HG02943 (cell line): ENCODE results near the gene UNK.
"Not testable (repeated sequence)": the region's sequence is repeated elsewhere in the genome, so short reads cannot be mapped to it uniquely, and the experiment has no call there.

Experiments
- ATAC-seq: cut with Tn5 transposase; IDR thresholded peaks from one replicate; pipeline ENCODE4 v1.9.1; 2021; ENCODE audit warnings: mild to moderate bottlenecking, low read depth, moderate library complexity; ENCODE audit not compliant: unreplicated experiment

The UNK gene

DNA sequence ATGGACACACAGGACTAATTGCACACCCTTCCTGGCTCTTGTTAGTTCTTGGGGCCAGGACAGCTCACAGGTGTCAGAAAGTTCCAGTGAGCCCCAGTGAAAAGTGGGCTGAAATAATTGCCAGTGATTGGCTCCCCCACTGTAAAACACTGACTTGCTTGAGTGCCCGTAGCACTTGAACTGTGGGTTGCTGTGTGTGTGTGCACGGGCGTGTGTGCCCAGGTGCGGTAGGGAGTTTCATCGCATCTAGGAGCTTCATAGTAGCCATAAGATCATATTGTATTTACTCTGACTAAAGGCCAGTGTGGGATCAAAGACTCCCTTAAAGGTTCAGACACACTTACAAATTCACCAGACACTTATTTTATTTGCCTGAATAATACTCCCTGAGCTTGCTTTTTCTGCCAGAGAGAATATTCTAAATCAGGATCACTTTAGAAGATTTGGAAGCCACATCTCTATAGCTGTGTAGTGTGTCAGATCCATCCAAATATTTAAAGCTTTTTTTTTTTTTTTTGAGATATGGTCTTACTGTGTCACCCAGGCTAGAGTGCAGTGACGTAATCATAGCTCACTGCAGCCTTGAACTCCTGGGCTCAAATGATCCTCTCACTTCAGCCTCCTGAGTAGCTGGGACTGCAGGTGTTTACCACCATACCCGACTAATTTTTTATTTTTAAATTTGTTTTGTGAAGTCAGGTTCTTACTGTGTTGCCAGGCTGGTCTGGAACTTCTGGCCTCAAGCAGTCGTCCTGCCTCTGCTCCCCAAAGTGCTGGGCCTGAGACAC is 11.4 kb downstream of the UNK start:
- no peak for ATAC-seq

DNA sequence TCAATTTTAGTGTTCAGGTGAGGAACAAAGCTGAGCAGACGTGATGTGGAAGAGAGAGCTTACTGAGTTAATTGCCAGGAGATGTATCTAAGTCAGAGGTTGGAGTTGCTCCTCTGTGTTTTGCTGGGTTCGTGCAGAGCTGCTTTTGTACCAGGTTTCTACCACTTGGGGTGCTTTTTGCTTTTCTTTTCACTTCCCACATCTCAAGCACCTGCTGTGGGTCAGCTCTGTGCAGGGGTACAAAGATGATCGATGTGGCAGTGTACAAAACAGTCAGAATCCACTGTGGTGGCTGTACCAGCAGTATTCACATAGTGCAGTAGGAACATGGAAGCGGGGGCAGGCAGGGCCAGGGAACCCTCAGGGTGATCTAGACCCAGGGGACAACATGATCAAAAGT is 14.8 kb downstream of the UNK start:
- no peak for ATAC-seq

DNA sequence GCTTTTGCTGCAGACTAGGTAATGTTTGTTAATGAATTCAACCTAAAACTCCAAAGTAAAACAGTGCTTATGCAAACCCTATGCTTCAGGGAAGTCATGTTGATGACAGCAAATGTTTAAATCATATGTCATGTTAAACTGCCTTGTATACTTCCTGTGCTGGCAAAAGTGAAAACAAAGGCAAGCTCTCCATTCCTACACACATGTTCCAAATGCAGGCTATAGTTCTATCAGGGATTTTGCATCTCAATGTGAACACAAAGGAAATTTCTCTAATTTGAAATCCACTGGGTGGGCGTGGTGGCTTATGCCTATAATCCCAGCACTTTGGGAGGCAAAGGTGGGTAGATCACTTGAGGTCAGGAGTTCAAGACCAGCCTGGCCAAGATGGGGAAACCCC is 19.3 kb downstream of the UNK start:
- no peak for ATAC-seq

DNA sequence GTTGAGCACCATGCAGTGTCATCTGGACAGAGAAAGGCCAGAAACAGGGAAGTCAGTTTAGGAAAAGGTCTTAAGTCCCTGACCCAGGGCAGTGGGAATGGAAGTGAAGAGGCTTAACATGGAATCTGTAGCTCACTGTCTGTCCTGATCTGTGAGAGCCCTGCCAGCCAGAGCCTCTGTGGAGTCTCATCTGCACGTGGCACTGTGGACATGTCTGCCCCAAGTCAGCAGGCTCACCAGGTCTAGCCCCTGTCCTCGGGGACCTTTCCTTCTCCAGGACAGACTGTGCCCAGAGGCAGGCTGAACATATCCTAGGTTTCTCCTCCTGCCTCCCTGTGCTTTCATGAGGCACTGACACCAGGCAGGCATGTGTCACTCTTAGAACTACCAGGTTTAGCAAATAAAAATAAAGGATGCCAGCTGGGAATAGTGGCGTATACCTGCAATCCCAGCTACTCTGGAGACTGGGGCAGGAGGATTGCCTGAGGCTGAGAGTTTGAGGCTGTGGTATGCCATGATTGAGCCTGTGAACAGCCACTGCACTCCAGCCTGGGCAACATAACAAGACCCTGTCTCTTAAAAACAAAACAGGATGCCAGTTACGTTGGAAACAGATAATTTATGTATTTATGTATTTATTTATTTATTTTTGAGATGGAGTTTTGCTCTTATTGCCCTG is 22.4 kb downstream of the UNK start:
- ATAC-seq: no peak

DNA sequence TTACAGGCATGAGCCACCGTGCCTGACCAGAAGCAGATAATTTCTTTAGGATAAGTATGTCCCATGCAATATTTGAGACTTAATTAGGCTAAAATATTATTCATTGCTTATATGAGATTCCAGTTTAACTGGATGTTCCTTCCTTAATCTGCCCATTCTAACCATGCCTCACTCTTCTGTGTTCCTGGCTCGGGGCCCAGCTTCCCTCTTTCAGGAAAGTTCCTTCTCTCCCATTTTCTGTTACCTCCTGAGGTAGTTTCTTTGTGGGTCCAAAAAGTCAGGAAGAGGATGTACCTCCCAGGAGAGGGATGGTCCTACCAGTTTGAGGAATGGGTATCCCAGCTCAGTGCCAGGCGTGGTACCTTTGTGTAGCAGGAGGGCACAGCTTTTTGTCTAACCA is 23.3 kb downstream of the UNK start:
- ATAC-seq: no peak

DNA sequence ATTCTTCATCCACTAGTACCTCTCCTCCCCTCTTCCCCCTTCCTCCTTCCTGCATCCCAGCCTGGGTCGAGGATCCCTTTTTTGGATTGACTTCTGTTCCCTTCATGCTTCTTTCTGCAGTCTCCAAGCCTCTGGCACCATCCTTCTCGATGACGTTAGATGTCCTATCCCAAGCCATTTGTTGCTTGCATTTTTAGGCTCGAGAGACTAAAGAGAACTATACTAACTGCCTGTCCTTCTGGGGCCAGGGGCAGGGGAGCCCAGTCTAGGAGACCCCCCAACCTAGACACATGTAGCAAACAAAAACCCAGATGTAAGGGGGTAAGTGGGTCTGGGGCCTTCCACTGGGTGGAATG is 23.9 kb downstream of the UNK start:
- ATAC-seq: no peak

DNA sequence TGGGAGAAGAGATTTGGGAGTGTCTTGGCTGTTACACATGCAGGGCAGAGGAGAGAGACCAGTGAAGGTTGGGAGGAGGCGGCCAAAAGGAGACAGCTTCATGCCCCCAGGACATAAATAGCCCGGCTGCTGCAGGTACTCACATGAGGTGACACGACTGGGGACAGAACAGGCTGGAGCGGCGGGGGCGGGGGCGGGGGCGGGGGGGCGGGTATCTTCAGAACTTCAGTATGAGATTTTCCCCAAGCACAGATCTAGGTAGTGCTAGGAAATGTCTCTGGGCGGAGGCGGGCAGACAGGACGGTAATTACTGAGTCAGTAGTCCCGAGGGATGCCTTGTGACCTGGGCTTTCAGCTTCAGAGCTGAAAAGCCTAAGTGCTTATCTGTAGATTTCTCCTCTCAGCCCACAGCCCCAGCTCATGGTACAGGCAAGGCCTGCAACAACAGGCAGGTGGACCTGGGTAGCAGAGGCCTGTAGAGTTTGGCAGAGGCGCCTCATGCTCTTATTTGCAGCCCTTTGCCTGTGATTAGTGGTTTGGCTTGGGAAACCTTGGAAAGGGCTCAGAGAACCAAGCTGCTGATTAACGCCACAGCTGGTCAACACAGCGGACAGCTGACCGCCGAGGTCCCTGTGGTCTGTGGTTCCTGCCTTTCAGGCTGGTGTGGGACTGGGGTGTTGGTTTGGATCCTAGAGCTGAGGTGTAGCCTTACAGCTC is 24.5 kb downstream of the UNK start:
- ATAC-seq: no peak

DNA sequence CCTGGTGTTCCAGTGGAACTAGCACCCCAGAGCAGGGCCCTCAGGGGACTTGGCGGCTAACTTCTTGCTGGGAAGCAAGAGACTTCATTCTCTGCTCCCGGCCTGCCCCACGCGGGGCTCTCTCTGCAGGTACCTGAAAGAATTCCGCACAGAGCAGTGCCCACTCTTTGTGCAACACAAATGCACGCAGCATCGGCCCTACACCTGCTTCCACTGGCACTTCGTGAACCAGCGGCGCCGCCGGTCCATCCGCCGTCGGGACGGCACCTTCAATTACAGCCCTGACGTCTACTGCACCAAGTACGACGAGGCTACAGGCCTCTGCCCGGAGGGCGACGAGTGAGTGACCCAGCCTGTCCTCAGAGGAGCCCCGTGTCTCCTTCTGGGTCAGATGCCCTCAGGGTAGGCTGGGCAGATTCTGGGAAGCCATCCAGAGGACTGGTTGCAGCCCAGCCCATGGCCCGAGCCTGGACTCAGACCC is 25.1 kb downstream of the UNK start:
- no peak for ATAC-seq

DNA sequence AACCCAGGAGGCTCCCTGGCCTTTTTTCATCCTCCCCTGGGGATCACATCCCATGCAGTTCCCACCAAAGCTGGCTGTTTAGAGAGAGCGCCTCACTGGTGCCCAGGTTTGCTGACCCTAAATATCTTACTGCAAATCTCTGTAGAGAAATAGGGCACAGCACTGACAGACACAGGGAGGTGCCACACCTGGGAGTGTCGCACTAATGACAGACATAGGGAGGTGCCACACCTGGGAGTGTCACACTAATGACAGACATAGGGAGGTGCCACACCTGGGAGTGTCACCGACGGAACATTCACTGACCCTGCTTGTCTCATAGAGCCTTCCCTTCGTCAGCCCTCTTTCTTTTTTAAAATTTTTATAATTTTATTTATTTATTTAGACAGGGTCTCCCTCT is 25.6 kb downstream of the UNK start:
- no peak for ATAC-seq

DNA sequence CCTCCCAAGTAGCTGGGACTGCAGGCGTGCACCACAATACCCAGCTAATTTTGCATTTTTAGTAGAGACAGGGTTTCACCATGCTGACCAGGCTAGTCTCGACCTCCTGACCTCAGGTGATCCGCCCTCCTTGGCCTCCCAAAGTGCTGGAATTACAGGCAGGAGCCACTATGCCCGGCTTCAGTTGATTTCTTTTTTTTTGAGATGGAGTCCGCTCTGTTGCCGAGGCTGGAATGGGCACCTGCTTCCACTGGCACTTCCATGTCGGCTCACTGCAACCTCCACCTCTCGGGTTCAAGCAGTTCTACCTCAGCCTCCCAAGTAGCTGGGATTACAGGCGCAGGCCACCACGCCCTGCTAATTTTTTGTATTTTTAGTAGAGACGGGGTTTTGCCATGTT is 26.1 kb downstream of the UNK start:
- ATAC-seq: not testable (repeated sequence)

DNA sequence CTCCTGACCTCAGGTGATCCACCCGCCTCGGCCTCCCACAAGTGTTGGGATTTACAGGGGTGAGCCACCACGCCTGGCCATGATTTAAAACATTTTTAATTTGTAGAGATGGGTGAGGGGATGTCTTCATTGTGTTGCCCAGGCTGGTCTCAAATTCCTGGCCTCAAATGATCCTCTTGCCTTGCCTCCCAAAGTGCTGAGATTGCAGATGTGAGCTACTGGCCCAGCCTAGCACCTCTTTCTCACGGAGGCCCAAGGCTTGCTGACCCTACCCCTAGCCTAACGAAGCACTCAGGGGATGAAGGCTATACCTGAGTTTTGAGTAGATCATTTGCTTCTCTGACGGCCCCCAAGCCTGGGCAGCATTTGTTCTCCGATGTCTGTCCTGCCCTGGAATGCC is 26.6 kb downstream of the UNK start:
- ATAC-seq: no peak

DNA sequence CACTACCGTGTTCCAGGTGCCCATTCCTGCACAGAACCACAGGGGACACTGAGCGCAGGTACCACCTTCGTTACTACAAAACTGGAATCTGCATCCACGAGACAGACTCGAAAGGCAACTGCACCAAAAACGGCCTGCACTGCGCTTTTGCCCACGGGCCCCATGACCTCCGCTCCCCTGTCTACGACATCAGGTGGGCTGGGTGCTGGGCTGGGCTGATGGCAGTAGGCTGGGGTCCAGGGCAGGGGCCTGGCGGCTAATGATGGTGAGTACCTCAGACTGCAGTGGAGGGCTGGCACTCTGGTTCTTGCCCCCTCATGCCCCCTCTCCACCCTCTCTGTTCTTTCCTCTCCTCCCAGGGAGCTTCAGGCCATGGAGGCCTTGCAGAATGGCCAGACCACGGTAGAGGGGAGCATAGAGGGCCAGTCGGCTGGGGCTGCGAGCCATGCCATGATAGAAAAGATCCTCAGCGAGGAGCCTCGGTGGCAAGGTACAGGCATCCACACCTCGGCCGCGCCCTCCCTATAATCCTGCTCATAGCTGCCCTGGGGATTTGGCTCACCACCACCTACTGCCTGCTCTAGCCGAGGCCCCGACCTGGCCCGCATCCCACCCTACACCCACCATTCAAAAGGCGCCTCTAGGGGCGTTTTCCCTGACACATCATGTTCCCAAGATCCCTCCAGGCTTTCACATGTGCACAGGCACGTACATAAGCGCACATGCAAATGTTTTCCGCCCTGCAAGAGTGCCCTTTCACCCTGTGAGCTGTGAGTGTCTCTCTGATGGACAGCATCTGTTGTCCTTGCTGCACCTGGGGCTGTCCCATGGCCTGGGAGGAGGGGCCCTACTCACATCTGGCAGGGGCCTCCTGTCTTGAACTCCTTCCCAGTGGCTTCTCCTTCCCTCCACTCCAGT is 27.7 kb downstream of the UNK start:
- no peak for ATAC-seq

DNA sequence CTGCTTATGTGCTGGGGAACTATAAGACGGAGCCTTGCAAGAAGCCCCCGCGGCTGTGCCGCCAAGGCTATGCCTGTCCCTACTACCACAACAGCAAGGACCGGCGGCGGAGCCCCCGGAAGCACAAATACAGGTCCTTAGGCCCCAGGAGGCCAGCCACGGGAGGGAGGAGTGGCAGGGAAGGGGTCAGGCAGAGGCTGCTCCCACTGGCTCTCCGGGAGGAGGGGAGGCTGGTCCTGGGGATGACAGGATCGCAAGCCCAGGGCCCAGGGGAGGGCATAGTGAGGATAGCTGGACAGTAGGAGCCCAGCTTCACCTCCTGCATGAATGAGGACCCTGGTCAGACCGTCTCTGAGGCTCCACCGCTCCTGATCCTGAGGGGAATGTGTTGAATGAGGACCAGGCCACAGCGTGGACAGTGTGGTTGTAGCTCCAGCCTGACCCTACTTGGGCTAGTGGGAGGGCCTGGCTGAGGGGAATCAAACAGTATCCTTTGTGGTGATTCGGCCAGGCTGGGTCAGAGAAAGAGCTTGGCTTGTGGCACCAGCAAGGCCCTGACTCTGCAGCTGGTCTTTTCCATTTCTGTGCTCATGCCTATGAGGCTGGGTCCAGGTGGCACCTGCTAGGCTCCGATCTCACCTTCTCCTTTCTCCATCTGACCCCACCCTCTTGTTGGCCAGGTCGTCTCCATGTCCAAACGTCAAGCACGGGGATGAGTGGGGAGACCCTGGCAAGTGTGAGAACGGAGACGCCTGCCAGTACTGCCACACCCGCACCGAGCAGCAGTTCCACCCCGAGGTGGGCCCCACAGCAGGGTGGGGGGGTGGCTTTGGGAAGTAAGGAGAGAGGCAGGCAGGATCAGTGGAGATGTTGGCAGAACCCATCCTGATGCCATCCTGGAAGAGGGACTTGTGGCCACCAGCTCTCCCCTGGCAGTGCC is 28.7 kb downstream of the UNK start:
- no peak for ATAC-seq

DNA sequence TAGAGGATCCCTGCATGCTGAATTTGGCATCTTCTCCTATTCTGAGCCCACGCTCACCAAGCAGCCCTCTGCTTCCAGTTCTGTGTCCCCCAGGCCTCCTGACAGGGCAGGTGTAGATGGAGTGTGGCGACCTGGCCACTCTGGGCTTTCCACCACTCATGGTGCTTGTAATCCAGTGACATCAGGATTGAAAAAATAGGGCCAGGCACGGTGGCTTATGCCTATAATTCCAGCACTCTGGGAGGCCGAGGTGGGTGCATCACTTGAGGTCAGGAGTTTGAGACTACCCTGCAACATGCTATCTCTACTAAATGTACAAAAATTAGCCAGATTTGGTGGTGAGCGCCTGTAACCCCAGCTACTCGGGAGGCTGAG is 29.4 kb downstream of the UNK start:
- no peak for ATAC-seq

DNA sequence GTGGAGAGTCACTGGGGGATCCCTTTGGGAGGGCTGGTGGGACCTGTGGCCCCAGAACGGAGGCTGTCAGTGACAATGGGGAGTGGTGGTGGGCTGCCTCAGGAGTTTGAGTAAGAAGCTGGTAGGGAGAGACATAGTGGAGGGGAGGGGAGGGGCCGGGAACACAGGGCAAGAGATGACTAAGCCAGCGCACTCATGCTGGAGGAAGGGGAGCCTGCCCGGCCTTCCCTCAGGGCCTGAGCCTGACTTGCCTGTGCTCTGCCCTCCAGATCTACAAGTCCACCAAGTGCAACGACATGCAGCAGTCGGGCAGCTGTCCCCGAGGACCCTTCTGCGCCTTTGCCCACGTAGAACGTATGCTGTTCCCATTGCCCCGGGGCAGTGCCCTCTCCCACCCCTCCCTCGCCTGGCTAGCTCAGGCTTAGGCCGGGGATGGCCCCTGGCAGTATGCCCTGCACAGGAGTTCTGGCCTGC is 30.3 kb downstream of the UNK start:
- ATAC-seq: no peak

DNA sequence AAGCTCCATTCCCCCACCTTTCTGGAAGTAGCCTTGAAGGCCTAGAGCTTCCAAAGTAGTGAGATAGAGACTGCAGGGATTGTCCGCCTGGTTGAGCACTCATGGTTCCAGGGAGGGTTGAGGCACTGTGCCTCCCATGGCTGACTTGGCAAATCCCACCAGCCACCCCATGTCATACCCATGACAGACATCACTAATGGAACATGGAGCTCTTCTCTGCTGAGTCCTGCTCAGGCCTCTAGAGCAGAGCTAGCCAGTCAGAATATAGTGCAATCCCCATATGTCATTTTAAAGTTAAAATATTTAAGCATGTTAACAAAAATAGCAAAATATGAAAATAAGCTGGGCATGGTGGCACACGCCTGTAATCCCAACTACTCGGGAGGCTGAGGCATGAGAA is 30.8 kb downstream of the UNK start:
- ATAC-seq: no peak

DNA sequence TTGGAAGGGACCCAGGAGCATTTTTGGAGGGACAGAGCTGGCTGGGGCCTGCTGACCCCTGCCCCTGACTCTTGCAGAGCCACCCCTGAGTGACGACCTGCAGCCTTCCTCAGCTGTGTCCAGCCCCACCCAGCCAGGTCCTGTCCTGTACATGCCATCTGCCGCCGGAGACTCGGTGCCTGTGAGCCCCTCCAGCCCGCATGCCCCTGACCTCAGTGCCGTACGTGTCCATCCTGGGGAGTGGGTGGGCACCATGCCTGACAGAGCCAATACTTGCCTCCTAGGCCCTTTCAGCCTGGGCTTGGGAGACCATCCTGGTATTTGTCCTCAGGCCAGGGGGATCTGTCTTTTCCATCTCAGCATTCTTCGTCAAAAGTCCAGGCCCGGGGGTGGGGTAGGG is 32.1 kb downstream of the UNK start:
- no peak for ATAC-seq

DNA sequence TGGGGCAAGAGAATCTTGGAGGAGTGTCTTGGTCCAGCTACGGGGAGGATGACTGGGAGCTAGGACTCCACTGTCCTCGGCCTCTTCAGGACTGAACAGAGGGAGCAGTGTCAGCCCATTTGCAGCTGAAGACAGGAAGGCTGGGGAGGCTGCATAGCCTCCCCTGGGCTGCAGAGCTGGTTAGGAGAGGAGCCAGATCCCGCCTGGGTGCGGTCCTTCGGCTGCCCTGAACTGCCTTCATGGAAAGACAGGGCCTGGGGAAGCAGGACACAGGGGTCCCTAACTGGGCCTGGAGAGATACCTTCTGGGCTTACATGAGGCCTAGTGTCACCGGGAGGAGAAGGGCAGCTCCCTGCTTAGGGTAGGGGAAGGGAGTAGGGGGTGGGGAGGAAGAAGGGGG is 33.0 kb downstream of the UNK start:
- no peak for ATAC-seq

DNA sequence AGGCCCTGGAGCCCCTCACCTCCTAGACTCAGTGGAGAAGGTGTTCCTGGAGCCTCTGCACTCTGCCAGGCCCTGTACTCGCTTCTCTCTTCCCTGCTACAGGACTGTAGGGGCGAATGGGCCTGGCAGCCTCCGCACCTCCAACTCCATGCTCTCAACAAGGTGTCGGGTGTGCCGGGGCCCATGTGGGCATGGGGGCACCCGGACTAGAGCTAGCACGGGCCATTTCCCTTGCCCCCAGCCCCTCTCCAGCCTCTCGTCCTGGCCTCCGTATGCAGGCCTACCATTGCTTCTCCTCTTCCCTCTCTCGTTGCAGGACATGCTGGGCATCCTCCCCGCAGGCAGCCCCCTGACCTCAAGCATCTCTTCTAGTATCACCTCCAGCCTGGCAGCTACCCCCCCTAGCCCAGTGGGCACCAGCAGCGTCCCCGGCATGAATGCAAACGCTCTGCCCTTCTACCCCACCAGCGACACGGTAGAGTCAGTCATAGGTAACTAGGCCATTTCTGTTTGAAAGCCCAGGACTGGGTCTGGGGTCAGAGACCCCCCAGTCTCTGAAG is 33.8 kb downstream of the UNK start:
- no peak for ATAC-seq
